ENCODE results near the gene NETO2. TPM values are rescaled to one million over a fixed set of nuclear protein-coding genes. Genes with fewer than 3 reads are reported as not detected.

NETO2 gene
- total RNA-seq, 6 donors from 2014 or later: 1.0 to 13.7 (median 7.2) TPM

- no peak for TF ChIP-seq POLR2A (IDR thresholded peaks at IDR 0.05)
- no peak for TF ChIP-seq POLR2AphosphoS5 (IDR thresholded peaks at IDR 0.05)
- no peak for TF ChIP-seq EP300 (IDR thresholded peaks at IDR 0.05)
- TF ChIP-seq, protein P1, sequence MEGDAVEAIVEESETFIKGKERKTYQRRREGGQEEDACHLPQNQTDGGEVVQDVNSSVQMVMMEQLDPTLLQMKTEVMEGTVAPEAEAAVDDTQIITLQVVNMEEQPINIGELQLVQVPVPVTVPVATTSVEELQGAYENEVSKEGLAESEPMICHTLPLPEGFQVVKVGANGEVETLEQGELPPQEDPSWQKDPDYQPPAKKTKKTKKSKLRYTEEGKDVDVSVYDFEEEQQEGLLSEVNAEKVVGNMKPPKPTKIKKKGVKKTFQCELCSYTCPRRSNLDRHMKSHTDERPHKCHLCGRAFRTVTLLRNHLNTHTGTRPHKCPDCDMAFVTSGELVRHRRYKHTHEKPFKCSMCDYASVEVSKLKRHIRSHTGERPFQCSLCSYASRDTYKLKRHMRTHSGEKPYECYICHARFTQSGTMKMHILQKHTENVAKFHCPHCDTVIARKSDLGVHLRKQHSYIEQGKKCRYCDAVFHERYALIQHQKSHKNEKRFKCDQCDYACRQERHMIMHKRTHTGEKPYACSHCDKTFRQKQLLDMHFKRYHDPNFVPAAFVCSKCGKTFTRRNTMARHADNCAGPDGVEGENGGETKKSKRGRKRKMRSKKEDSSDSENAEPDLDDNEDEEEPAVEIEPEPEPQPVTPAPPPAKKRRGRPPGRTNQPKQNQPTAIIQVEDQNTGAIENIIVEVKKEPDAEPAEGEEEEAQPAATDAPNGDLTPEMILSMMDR (IDR thresholded peaks at IDR 0.05): no peak
- H3K4me1 ChIP-seq: peaks cover 4 to 14% (median 6%) of the 10 kb centered on the region in 4 donors
- WGBS, 2 donors: 84 to 94% methylated on average over 2 of the region's 2 CpGs
- H3K4me3 ChIP-seq: no peak overlapping the region
- DNase-seq (no peak), ATAC-seq (ENCODE audit: low FRiP score in 2 of 2) (no peak)
- H3K27me3 ChIP-seq: no peaks in the 10 kb centered on the region
- H3K27ac ChIP-seq: no peak overlapping the region
- no peaks in the 10 kb centered on the region for H3K36me3 ChIP-seq
- no peaks in the 10 kb centered on the region for H3K9me3 ChIP-seq
Observed at GRCh38 chr16:47034455-47034854, 109.3 kb downstream of the NETO2 start.

GRCh38 chr16:47033176-47033575, 110.6 kb downstream of the NETO2 start:
- no peak for TF ChIP-seq EP300 (IDR thresholded peaks at IDR 0.05)
- TF ChIP-seq POLR2A (IDR thresholded peaks at IDR 0.05): no peak
- no peak for TF ChIP-seq POLR2AphosphoS5 (IDR thresholded peaks at IDR 0.05)
- TF ChIP-seq, protein P1 (IDR thresholded peaks at IDR 0.05): no peak
- DNase-seq (no peak), ATAC-seq (ENCODE audit: low FRiP score in 2 of 2) (no peak)
- WGBS, 2 donors: 95 to 96% methylated on average over 3 of the region's 3 CpGs
- Histone ChIP-seq H3K9me3 (no peaks in the 10 kb centered on the region), H3K4me3 (no peak overlapping the region), H3K27ac (no peak overlapping the region), H3K27me3 (no peaks in the 10 kb centered on the region), H3K4me1 (peaks cover 4 to 11% (median 6%) of the 10 kb centered on the region in 4 donors), H3K36me3 (no peaks in the 10 kb centered on the region)

DNA sequence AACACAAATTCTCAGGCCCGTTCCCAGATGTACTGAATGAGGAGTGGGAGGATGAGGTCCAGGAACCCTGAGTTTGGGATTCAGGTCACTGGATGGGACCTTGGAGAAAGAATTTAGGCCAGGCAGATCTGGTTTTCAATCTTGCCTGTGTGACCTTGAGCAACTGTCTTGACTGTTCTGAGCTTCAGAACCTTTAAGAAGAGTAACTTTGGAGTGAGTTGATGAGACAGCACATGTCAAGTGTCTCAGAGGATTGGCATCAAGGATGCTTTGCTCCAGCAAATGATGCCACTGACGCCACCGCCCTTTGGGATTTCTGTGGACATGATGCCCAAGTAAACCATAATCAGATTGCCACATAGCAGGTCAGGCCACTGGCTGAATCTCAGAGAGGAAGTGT, 114.0 kb downstream of the NETO2 start:
- H3K27ac ChIP-seq: no peak overlapping the region
- no peak overlapping the region for H3K4me3 ChIP-seq
- H3K36me3 ChIP-seq: no peaks in the 10 kb centered on the region
- ATAC-seq (ENCODE audit: low FRiP score in 2 of 2) (no peak), DNase-seq (no peak)
- H3K4me1 ChIP-seq: no peaks in the 10 kb centered on the region
- H3K9me3 ChIP-seq: no peaks in the 10 kb centered on the region
- whole genome bisulfite sequencing, 2 donors: 73 to 94% methylated on average over 3 of the region's 3 CpGs
- TF ChIP-seq, protein P1 (IDR thresholded peaks at IDR 0.05): no peak
- TF ChIP-seq POLR2AphosphoS5 (IDR thresholded peaks at IDR 0.05): no peak
- TF ChIP-seq EP300 (IDR thresholded peaks at IDR 0.05): no peak
- no peak for TF ChIP-seq POLR2A (IDR thresholded peaks at IDR 0.05)
- no peaks in the 10 kb centered on the region for H3K27me3 ChIP-seq

GRCh38 chr16:47028767-47029377, 114.9 kb downstream of the NETO2 start:
- Histone ChIP-seq H3K4me1 (no peaks in the 10 kb centered on the region), H3K36me3 (no peaks in the 10 kb centered on the region), H3K27me3 (no peaks in the 10 kb centered on the region), H3K27ac (no peak overlapping the region), H3K4me3 (no peak overlapping the region), H3K9me3 (no peaks in the 10 kb centered on the region)
- 66 to 70% methylated on average over 6 of the region's 6 CpGs for WGBS, 2 donors
- no peak for DNase-seq
- TF ChIP-seq EP300 (IDR thresholded peaks at IDR 0.05): no peak
- ATAC-seq (ENCODE audit: low FRiP score in 2 of 2): no peak

Other genes with a start within 250 kb of the NETO2 start
- 10 to 100 TPM; 15.7 to 51.2 (median 41.0) TPM for gene DNAJA2, start 170.3 kb downstream of the NETO2 start, total RNA-seq

Measured in upper lobe of left lung (tissue), 6 donors.